Sigmoid colon (tissue), 4 donors: ENCODE results near the gene IFNGR1.

Experiments used
- EP300 ChIP-seq, 4 donors: sonication (generic); formaldehyde crosslinking; IDR thresholded peaks; one replicate each; pipeline ENCODE4 v1.6.1; 2017; ENCODE audit warnings: antibody characterized with exemption in 4 of 4
- TF ChIP-seq, protein P1 (sequence below), 4 experiments: fragments of 450-650 bp in 3 of 4; fragments of 200-600 bp in 1 of 4; IDR thresholded peaks; one replicate each; pipeline ENCODE4 v1.5.1; 2016 to 2019; ENCODE audit warnings: antibody characterized with exemption in 4 of 4, mild to moderate bottlenecking in 3 of 4, moderate library complexity in 2 of 4

DNA sequence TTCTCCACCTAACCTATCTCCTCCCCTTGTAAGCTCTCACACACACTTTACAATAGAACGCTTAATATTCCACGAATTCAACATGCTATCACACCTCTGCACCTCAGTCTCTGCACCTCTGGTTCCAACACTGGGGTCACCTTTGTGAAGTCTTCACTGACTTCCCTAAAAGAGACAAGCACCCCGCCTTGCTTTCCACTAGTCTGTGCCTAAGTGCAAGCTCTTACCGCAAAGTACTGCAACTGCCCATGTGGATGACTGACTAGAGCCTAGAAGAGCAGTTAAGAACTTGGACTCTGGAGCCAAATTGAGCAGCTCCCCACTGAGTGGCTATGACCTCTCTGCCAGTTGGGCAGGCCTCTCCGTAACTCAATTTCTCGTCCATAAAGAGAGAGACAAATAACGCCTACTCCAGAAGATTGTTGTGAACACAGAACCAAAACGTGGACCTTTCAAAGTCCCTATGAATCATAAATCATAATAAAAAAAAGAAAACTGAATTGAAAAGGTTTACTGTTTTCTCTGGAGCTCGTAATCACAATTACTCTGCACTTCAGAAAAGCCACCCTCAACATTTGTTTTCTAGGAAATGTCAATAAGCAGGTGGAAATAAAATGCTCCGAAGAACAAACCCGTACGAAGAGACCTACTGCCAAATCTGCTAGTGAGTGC lies 1.2 kb downstream of the IFNGR1 start:
- TF ChIP-seq, protein P1, sequence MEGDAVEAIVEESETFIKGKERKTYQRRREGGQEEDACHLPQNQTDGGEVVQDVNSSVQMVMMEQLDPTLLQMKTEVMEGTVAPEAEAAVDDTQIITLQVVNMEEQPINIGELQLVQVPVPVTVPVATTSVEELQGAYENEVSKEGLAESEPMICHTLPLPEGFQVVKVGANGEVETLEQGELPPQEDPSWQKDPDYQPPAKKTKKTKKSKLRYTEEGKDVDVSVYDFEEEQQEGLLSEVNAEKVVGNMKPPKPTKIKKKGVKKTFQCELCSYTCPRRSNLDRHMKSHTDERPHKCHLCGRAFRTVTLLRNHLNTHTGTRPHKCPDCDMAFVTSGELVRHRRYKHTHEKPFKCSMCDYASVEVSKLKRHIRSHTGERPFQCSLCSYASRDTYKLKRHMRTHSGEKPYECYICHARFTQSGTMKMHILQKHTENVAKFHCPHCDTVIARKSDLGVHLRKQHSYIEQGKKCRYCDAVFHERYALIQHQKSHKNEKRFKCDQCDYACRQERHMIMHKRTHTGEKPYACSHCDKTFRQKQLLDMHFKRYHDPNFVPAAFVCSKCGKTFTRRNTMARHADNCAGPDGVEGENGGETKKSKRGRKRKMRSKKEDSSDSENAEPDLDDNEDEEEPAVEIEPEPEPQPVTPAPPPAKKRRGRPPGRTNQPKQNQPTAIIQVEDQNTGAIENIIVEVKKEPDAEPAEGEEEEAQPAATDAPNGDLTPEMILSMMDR (IDR thresholded peaks at IDR 0.05) = no peak
- TF ChIP-seq EP300 (IDR thresholded peaks at IDR 0.05) = no peak
